ENCODE results near the gene CTIF. TPM values are rescaled to one million over a fixed set of nuclear protein-coding genes. Genes with fewer than 3 reads are reported as not detected.

Gene CTIF
- total RNA-seq, 1 donor from 2014 or later: 35.1 TPM

DNA sequence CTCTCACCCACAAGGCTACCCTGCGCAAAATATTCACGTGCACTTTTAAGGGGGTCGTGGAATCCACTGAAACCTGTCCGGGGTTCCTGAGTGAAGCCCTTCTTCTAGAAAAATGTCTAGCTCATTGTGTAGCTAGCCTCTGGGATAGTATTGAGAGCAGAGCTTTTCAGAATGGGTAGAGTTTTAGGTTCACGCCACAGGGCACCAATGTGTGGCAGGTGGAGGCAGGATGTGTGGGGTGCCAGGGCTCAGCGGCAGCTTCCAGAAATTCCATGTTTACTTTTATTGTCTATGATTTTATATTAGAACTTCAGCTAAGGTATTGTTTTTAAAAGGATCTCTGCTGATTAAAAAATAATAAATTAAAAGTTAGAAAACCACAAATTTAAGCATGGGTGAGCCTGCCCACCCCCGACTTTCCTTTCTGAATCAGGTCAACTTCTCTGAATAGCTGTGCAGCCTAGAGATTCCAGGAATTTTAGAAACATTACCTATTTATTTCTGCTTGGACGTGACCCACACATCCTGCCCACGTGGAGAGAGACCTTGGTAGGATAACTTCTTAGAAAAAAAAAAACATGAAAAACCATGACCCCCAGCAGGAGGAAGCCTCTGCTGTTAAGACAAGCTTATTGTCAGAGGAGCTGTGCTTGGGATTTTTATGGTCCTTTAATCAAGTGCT is 163.7 kb downstream of the CTIF start:
- no peaks in the 10 kb centered on the region for H3K27me3 ChIP-seq
- H3K36me3 ChIP-seq: no peaks in the 10 kb centered on the region
- H3K4me3 ChIP-seq: no peak overlapping the region
- no peaks in the 10 kb centered on the region for H3K4me1 ChIP-seq
- TF ChIP-seq POLR2A (IDR thresholded peaks at IDR 0.05): no peak
- no peak for TF ChIP-seq CTCF (IDR thresholded peaks at IDR 0.05)
- TF ChIP-seq POLR2AphosphoS5 (IDR thresholded peaks at IDR 0.05; ENCODE audit: insufficient read depth in 1 of 2, low read depth in 1 of 2): no peak
- H3K27ac ChIP-seq: no peak overlapping the region
- no peak for DNase-seq (ENCODE audit: extremely low spot score in 2 of 2)
- H3K9me3 ChIP-seq: no peaks in the 10 kb centered on the region
- intact Hi-C loops (cut with DNase I): no loop called here

DNA sequence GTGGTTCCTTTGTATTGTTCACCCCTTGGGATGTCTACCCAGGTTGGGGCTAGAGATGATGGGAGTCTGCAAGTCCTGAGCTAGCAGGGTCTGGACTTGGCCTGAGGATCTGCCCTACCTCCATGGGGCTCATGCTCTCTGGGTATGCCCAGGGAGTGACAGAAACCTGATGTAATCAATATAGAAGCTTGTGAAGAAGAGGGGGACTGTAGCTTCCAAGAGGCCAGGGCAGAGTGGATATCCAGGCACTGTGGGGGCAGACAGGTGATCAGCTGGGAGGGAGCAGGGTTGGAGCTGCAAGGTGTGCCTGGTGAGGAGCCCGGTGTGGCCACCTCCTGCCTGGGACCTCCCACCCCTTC is 164.2 kb downstream of the CTIF start:
- Histone ChIP-seq H3K27ac (no peak overlapping the region), H3K9me3 (no peaks in the 10 kb centered on the region), H3K36me3 (no peaks in the 10 kb centered on the region), H3K27me3 (no peaks in the 10 kb centered on the region), H3K4me1 (no peaks in the 10 kb centered on the region), H3K4me3 (no peak overlapping the region)
- no peak for DNase-seq (ENCODE audit: extremely low spot score in 2 of 2)
- TF ChIP-seq POLR2AphosphoS5 (IDR thresholded peaks at IDR 0.05; ENCODE audit: insufficient read depth in 1 of 2, low read depth in 1 of 2): no peak
- no peak for TF ChIP-seq POLR2A (IDR thresholded peaks at IDR 0.05)
- no peak for TF ChIP-seq CTCF (IDR thresholded peaks at IDR 0.05)
- intact Hi-C loops (cut with DNase I): no loop called here

GRCh38 chr18:48703418-48703817 is 164.6 kb downstream of the CTIF start:
- intact Hi-C loops (cut with DNase I): no loop called here
- no peak for TF ChIP-seq POLR2A (IDR thresholded peaks at IDR 0.05)
- no peak for TF ChIP-seq POLR2AphosphoS5 (IDR thresholded peaks at IDR 0.05; ENCODE audit: insufficient read depth in 1 of 2, low read depth in 1 of 2)
- TF ChIP-seq CTCF (IDR thresholded peaks at IDR 0.05): no peak
- no peak overlapping the region for H3K27ac ChIP-seq

GRCh38 chr18:48705043-48705442 is 166.2 kb downstream of the CTIF start:
- no peak for TF ChIP-seq CTCF (IDR thresholded peaks at IDR 0.05)
- no peak for TF ChIP-seq POLR2AphosphoS5 (IDR thresholded peaks at IDR 0.05; ENCODE audit: insufficient read depth in 1 of 2, low read depth in 1 of 2)
- TF ChIP-seq POLR2A (IDR thresholded peaks at IDR 0.05): no peak
- H3K27ac ChIP-seq: no peak overlapping the region
- no peak overlapping the region for H3K4me3 ChIP-seq
- no peak for DNase-seq (ENCODE audit: extremely low spot score in 2 of 2)
- intact Hi-C loops (cut with DNase I): no loop called here
- no peaks in the 10 kb centered on the region for H3K27me3 ChIP-seq
- H3K4me1 ChIP-seq: peaks cover 6% of the 10 kb centered on the region
- no peaks in the 10 kb centered on the region for H3K36me3 ChIP-seq
- no peaks in the 10 kb centered on the region for H3K9me3 ChIP-seq

More at GRCh38 chr18:48703418-48703817, 164.6 kb downstream of the CTIF start:
- Histone ChIP-seq H3K4me3 (no peak overlapping the region), H3K9me3 (no peaks in the 10 kb centered on the region), H3K4me1 (no peaks in the 10 kb centered on the region), H3K27me3 (no peaks in the 10 kb centered on the region), H3K36me3 (no peaks in the 10 kb centered on the region)
- no peak for DNase-seq (ENCODE audit: extremely low spot score in 2 of 2)

DNA sequence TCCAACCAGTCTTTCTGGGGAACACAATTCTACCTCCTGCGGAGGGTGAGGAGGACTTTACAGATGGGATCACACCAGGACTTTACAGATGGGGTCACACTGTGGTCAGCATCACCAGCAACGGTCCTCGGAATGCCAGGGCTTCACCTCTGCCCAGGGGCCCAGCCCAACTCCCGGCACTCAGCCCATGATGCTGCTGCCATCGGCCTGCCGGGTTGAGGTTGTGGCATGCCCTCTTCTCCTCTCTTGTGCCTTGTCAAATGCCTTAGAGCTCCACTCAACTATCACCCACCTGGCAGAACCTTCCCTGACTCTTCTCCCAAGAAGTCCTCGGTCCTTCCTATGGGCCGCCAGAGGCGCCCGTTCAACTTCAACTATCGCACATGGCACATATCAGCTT is 166.7 kb downstream of the CTIF start:
- TF ChIP-seq POLR2AphosphoS5 (IDR thresholded peaks at IDR 0.05; ENCODE audit: insufficient read depth in 1 of 2, low read depth in 1 of 2) (no peak), CTCF (IDR thresholded peaks at IDR 0.05) (no peak), POLR2A (IDR thresholded peaks at IDR 0.05) (no peak)
- intact Hi-C loops (cut with DNase I): no loop called here
- H3K9me3 ChIP-seq: no peaks in the 10 kb centered on the region

More for the DNA sequence above, 166.7 kb downstream of the CTIF start:
- Histone ChIP-seq H3K4me3 (no peak overlapping the region), H3K27me3 (no peaks in the 10 kb centered on the region), H3K27ac (no peak overlapping the region), H3K4me1 (peaks cover 6% of the 10 kb centered on the region), H3K36me3 (no peaks in the 10 kb centered on the region)
- no peak for DNase-seq (ENCODE audit: extremely low spot score in 2 of 2)
